ENCODE results near the gene NIF3L1. TPM values are rescaled to one million over a fixed set of nuclear protein-coding genes. Genes with fewer than 3 reads are reported as not detected.

Gene NIF3L1, protein sequence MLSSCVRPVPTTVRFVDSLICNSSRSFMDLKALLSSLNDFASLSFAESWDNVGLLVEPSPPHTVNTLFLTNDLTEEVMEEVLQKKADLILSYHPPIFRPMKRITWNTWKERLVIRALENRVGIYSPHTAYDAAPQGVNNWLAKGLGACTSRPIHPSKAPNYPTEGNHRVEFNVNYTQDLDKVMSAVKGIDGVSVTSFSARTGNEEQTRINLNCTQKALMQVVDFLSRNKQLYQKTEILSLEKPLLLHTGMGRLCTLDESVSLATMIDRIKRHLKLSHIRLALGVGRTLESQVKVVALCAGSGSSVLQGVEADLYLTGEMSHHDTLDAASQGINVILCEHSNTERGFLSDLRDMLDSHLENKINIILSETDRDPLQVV
- total RNA-seq (10 to 100 TPM in 1 of 2 donors, 1 to 10 TPM in 1; 6.9 to 10.6 TPM), total RNA-seq (10.5 to 35.8 reads per million in 2 donors)

DNA sequence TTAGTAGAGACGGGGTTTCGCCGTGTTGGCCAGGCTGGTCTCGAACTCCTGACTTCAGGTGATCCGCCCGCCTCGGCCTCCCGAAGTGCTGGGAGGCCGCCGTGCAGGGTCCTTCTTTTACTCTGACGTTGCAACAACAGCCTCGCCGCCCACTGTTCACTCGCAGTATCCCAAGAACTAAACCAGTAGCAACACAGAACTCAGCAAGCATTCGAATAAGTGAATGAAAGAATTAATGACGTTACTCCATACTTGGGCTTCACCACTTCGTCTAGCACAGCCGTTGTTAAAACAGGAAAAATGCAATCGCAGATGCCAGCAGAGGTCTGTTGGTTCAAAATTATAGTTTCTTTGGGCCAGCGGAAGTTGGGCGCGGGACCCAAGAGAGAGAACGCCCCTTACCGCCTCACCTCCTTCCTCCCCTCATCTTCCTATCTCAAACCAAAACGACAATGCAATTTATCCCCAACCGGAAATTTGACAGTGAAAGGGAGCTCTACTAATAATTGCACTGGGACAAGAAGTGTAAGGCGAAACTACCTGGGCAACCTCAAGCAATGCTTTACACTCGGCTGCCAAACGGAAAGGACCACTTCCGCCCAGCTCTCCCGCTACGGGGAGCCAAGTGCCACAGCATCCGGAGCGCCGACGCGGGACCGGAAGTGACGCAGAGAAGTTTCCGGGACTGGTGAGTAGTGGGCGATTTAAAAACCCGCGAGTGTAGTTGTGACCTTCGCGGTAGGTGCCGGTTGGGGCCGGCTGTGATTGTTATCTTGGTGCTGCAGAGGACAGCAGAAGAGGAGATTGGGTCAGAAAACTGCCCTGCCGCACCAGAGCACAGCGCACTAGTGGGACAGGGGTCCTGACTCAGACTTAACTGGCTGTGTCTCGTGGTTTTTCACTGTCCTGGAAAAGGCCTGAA is at the start of gene NIF3L1, which contains the start of gene PPIL3:
Gene NIF3L1, plus strand, starts transcription at position 668 of the 922 bp plus-strand sequence. CDS start 2,573 bp downstream, outside the sequence.
Gene PPIL3, minus strand, starts transcription at position 374 of the 922 bp plus-strand sequence. CDS start 1,462 bp downstream, outside the sequence.
- H3K4me3 Mint-ChIP-seq, result peak within 1 kb of the TSS; percentile 98
- peak; percentile 84 to 90 (median 87) for DNase-seq
- peaks cover 38% of the 10 kb centered on the region for H3K4me1 Mint-ChIP-seq
- no peaks in the 10 kb centered on the region for H3K9me3 ChIP-seq (ENCODE audit: control insufficient read depth, low read length, poor library complexity, severe bottlenecking)
- H3K27me3 Mint-ChIP-seq, result no peaks in the 10 kb centered on the region
- peak within 1 kb of the TSS; percentile 99 for H3K27ac Mint-ChIP-seq
- ATAC-seq, result peak; percentile 78
- peaks cover 2% of the 10 kb centered on the region for H3K36me3 Mint-ChIP-seq (ENCODE audit: low read depth)

DNA sequence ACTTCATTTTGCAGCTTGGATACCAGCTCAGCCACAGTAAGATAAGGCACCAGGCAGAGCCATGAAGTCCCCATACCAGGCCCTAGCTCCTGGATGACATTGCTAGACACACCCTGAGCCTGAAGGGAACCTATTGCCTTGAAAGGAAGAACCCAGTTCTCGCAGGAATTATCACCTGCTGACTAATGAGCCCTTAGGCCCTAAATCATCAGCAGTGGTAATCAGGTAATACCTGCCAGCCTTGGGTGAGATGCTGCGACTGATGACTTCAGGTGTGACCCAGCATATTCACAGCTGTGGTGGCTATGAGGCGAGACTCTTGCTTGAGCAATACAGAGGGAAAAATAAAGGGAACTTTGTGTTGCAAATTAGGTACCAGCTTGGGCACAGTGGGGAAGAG is 49.7 kb upstream of the NIF3L1 start:
- Mint-ChIP-seq H3K27ac (no peak overlapping the region), H3K27me3 (no peaks in the 10 kb centered on the region), H3K36me3 (ENCODE audit: low read depth) (no peaks in the 10 kb centered on the region), H3K4me3 (no peak overlapping the region), H3K4me1 (no peaks in the 10 kb centered on the region)
- DNase-seq, result no peak
- ATAC-seq, result no peak
- no peaks in the 10 kb centered on the region for H3K9me3 ChIP-seq (ENCODE audit: control insufficient read depth, low read length, poor library complexity, severe bottlenecking)

DNA sequence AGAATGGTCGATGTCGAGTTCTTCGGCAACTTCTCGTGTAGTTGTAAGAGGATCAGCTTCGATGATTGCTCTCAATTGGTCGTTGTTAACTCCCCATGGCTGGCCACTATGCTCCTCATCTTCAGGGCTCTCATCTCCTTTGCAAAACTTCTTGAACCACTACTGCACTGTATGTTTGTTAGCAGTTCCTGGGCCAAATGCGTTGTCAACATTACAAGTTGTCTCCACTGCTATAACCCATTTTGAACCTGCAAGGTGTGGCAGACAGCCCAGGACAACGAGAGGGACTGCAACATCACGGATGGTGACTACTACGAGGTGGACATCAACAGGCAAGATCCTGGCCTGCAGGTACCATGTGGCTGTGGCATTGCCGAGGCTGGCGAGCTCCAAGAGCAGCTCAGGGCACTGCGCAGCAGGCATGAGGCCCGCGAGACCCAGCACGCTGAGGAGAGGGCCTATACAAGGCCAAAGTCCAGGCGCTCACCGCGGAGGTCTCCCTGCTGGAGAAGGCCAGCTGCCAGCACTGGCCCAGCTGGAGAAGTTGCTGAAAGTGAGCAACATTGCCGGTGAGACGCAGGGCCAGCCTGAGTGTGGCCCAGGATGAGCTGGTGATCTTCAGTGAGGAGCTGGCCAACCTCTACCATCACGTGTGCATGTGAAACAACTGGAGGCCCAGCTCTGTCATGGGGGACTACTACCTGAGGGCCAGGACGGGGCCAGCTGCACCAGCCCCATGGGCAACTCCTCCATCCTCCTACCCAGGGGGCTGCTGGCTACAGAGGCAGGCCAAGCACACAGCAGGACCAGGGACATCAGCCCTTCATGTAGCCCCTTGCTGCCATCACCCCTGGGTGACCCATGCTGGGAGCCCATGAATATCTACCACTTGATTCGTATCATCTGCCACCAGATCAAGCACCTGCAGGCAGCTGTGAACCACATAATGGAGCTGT is 44.9 kb upstream of the NIF3L1 start:
- no peak for ATAC-seq
- Mint-ChIP-seq H3K27ac (no peak overlapping the region), H3K4me1 (peaks cover 5% of the 10 kb centered on the region), H3K4me3 (no peak overlapping the region), H3K36me3 (ENCODE audit: low read depth) (no peaks in the 10 kb centered on the region), H3K27me3 (no peaks in the 10 kb centered on the region)
- no peak for DNase-seq
- no peaks in the 10 kb centered on the region for H3K9me3 ChIP-seq (ENCODE audit: control insufficient read depth, low read length, poor library complexity, severe bottlenecking)

DNA sequence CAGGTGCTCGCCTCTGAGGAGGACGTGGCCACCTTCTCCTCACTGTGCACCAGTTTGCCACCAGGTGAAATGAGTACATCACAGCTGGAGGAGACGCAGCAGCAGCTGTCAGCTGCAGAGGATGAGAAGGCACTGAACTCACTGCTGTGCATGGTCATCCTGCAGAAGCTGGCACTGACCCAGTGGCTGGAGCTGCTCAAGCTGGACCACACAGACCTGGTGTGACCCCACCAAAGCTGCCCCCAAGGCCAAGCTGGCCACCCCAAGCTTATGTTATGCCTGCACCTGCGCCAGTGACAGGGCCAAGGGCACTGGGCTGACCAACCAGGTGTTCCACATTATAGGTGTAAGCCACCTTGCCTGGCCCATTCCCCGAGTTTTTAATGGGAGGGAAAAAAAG is 44.0 kb upstream of the NIF3L1 start:
- Mint-ChIP-seq H3K4me1 (peaks cover 5% of the 10 kb centered on the region), H3K27me3 (no peaks in the 10 kb centered on the region), H3K4me3 (no peak overlapping the region), H3K36me3 (ENCODE audit: low read depth) (no peaks in the 10 kb centered on the region), H3K27ac (no peak overlapping the region)
- DNase-seq (no peak), ATAC-seq (no peak)
- no peaks in the 10 kb centered on the region for H3K9me3 ChIP-seq (ENCODE audit: control insufficient read depth, low read length, poor library complexity, severe bottlenecking)

DNA sequence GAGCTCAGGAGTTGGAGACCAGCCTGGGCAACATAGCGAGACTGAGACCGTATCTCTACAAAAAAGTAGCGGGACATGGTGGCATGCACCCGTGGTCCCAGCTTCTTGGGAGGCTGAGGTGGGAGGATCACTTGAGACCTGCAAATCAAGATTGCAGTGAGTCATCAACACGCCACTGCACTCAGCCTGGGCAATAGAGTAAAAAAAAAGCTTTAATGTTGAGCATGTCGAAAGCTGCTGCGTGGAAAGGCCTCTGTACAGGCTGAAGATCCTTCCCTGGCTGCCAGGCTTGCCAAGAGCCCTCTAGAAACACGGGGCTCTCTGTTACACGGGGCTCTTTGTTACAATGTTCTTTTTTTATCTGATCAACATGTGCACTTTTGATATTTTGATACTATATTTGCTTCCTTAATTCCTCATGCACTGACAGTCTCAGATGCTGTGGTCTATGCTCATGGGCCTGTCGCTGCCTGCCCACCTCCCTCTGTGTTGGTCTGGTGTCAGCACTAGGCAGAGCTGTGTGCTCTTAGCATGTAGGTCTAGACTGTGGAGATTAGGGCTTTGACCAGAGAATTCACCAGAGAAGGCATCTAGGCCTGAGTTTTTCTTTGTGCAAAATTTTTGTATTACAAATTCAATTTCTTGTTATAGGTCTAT is 43.4 kb upstream of the NIF3L1 start:
- DNase-seq (no peak), ATAC-seq (no peak)
- Mint-ChIP-seq H3K36me3 (ENCODE audit: low read depth) (no peaks in the 10 kb centered on the region), H3K27me3 (no peaks in the 10 kb centered on the region), H3K27ac (no peak overlapping the region), H3K4me3 (no peak overlapping the region), H3K4me1 (peaks cover 5% of the 10 kb centered on the region)
- H3K9me3 ChIP-seq (ENCODE audit: control insufficient read depth, low read length, poor library complexity, severe bottlenecking), result no peaks in the 10 kb centered on the region

DNA sequence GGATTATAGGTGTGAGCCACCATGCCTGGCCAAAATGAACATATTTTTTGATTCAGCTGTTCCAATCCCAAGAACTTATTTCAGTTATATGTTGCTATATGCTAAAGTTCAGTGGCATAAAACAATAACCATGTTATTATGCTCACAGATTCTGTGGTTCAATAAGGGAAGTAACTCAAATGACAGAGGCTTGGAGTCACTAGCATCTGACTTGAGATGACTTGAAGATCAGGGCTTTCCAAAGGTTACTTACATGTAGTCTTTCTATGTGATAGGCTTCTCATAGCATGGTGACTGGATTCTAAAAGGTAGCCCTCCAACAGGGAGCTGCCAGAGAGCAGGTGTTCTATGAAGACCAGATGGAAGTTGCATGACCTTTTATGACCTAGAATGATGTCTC is 41.9 kb upstream of the NIF3L1 start:
- peaks cover 8% of the 10 kb centered on the region for H3K4me1 Mint-ChIP-seq
- DNase-seq (no peak), ATAC-seq (no peak)
- H3K27me3 Mint-ChIP-seq, result no peaks in the 10 kb centered on the region
- no peaks in the 10 kb centered on the region for H3K9me3 ChIP-seq (ENCODE audit: control insufficient read depth, low read length, poor library complexity, severe bottlenecking)
- H3K27ac Mint-ChIP-seq, result no peak overlapping the region
- peaks cover 1% of the 10 kb centered on the region for H3K36me3 Mint-ChIP-seq (ENCODE audit: low read depth)
- H3K4me3 Mint-ChIP-seq, result no peak overlapping the region

DNA sequence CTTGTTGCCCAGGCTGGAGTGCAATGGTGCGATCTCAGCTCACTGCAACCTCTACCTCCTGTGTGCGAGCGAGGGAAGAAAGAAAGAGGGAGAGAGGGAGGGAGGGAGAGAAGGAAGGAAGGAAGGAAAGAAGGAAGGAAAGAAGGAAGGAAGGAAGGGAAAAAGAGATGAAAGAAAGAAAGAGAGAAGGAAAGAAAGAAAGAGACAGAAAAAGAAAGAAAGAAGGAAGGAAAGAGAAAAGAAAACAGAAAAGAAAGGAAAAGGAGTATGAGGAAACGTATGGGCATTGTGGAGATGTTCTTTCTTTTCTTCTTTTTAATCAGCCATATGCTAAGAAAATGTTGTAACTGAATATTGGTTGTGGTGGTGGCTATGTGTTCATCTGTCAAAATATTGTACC is 41.2 kb upstream of the NIF3L1 start:
- Mint-ChIP-seq H3K27me3 (no peaks in the 10 kb centered on the region), H3K27ac (no peak overlapping the region), H3K36me3 (ENCODE audit: low read depth) (peaks cover 2% of the 10 kb centered on the region), H3K4me1 (peaks cover 8% of the 10 kb centered on the region), H3K4me3 (no peak overlapping the region)
- H3K9me3 ChIP-seq (ENCODE audit: control insufficient read depth, low read length, poor library complexity, severe bottlenecking), result no peaks in the 10 kb centered on the region
- ATAC-seq (no peak), DNase-seq (no peak)

DNA sequence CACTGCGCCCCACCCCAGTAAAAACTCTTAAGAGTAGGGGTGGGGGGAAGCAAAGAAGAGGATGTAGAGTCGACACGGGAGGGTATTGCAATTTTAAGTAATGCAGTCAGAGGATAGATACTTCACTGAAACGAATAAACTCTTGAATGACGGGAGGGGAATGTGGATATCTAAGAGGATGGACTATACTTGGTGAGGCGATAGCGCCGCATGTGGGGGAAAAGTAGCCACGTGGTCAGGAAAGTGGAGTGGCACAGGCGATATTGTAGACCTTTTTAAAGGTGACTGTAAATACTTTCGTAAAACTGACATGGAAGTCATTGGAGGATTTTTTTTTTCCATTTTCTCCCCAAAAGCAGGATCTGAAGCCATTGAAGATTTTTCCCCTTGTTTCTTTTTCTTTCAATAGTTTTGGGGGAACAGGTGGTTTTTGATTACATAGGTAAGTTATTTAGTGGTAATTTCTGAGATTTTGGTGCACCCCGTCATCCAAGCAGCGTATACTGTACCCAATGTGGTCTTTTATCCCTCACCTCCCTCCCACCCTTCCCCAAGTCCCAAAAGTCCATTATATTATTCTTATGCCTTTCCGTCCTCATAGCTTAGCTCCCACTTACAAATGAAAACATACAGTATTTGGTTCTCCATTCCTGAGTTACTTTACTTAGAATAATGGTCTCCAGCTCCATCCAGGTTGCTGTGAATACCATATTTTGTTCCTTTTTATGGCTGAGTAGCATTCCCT is 38.5 kb upstream of the NIF3L1 start:
- ATAC-seq (peak; percentile 4), DNase-seq (no peak)
- H3K27me3 Mint-ChIP-seq, result no peaks in the 10 kb centered on the region
- peak overlapping the region; percentile 93 for H3K27ac Mint-ChIP-seq
- H3K36me3 Mint-ChIP-seq (ENCODE audit: low read depth), result peaks cover 5% of the 10 kb centered on the region
- peak overlapping the region; percentile 72 for H3K4me3 Mint-ChIP-seq
- no peaks in the 10 kb centered on the region for H3K9me3 ChIP-seq (ENCODE audit: control insufficient read depth, low read length, poor library complexity, severe bottlenecking)
- H3K4me1 Mint-ChIP-seq, result peaks cover 10% of the 10 kb centered on the region

DNA sequence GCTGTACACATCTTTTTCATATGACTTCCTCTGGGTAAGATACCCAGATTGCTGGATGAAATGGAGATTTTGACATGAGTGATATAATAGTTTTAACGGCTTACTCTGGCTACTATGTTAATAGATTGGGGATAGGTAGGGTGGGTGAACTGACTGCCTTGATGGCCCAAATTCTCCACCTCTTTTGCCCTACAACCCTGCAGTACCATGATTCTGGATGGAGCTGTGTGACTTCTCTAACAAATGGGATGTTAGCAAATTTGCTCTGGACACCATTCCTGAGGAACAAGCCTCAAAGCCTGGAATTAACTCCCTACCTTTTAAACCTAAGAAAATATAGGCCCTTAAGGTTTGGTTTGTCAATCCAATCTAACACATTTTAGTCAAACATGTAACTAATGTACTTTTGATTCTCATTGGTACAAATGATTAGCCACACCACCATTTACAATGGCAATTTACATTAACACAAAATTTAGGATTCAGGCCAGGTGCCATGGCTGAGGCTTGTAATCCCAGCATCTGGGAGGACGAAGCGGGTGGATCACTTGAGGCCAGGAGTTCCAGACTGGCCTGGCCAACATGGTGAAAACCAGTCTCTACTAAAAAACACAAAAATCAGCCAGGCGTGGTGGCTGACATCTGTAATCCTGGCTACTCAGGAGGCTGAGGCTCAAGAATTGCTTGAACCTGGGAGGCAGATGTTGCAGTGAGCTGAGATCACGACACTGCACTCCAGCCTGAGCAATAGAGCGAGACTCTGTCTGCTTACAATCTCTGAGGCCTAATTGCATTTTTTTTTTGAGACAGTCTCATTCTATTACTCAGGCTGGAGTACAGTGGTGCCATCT is 37.5 kb upstream of the NIF3L1 start:
- no peak for DNase-seq
- Mint-ChIP-seq H3K27me3 (no peaks in the 10 kb centered on the region), H3K4me1 (peaks cover 11% of the 10 kb centered on the region), H3K36me3 (ENCODE audit: low read depth) (peaks cover 5% of the 10 kb centered on the region), H3K4me3 (peak overlapping the region; percentile 39), H3K27ac (peak overlapping the region; percentile 93)
- ATAC-seq, result peak; percentile 10
- H3K9me3 ChIP-seq (ENCODE audit: control insufficient read depth, low read length, poor library complexity, severe bottlenecking), result no peaks in the 10 kb centered on the region

DNA sequence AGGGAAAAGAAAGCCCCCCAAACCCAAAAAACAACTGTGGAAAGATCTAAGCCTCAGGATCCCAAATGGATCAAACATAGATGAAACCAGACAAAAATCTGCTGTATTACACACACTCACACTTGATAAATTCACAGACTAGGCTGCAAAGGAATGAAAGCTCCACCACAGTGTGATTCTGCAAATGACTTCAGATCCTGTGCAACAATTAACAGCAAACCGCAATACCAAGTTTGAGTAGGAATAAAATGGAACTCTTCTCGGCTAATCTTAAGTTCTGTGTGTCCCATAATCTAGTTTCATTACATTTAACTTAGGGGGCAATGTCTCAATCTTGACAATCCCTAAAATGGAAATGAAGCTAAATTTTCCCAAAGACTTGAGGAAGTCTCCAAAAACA is 36.6 kb upstream of the NIF3L1 start:
- H3K27ac Mint-ChIP-seq, result peak overlapping the region; percentile 93
- no peak for DNase-seq

DNA sequence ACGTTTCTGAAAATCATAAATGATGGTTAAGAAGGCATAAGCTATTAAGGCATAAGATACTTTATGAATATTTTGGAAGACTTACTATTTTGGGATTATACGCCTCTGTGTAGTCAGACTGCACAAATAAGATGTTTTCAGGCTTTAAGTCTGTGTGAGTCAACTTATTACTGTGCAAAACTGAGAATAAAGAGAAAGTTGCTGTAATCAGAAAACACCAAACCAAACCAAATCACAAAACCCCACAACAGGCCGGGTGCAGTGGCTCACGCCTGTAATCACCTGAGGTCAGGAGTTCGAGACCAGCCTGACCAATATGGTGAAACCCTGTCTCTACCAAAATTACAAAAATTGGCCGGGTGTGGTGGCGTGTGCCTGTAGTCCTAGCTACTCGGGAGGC is 32.4 kb upstream of the NIF3L1 start:
- DNase-seq (no peak), ATAC-seq (no peak)
- peak overlapping the region; percentile 100 for H3K27ac Mint-ChIP-seq
- no peaks in the 10 kb centered on the region for H3K9me3 ChIP-seq (ENCODE audit: control insufficient read depth, low read length, poor library complexity, severe bottlenecking)
- peaks cover 21% of the 10 kb centered on the region for H3K36me3 Mint-ChIP-seq (ENCODE audit: low read depth)
- peaks cover 35% of the 10 kb centered on the region for H3K4me1 Mint-ChIP-seq
- peak overlapping the region; percentile 66 for H3K4me3 Mint-ChIP-seq
- H3K27me3 Mint-ChIP-seq, result no peaks in the 10 kb centered on the region

More for the DNA sequence above, 36.6 kb upstream of the NIF3L1 start:
- H3K4me3 Mint-ChIP-seq, result peak overlapping the region; percentile 70
- H3K9me3 ChIP-seq (ENCODE audit: control insufficient read depth, low read length, poor library complexity, severe bottlenecking), result no peaks in the 10 kb centered on the region
- H3K4me1 Mint-ChIP-seq, result peaks cover 15% of the 10 kb centered on the region
- H3K27me3 Mint-ChIP-seq, result no peaks in the 10 kb centered on the region
- peaks cover 10% of the 10 kb centered on the region for H3K36me3 Mint-ChIP-seq (ENCODE audit: low read depth)
- ATAC-seq, result no peak
